ENCODE results near the gene NFIA. TPM values are rescaled to one million over a fixed set of nuclear protein-coding genes. Genes with fewer than 3 reads are reported as not detected.

NFIA gene
- total and polyA plus RNA-seq, 10 of the 15 experiments (the other 5 are each of a cell fraction or from before 2014, with no cell fraction given) = 0.10 to 0.16 TPM; not detected in 8

- H3K36me3 ChIP-seq (ENCODE audit: control insufficient read depth in 2 of 2, insufficient read depth in 2 of 2, low read length in 1 of 2) = no peaks in the 10 kb centered on the region
- RAD21 ChIA-PET (ENCODE audit: unreplicated experiment) = no interaction called here
- ATAC-seq = no peak
- H2AFZ ChIP-seq (ENCODE audit: control insufficient read depth, low read depth, low read length) = no peak overlapping the region
- 0 out of 4 replicates have a peak, but pooled peaks cover 0 to 3% of the 10 kb centered on the region in 2 experiments for H3K27me3 ChIP-seq (replicated peaks in 1 of 2; ENCODE audit: control insufficient read depth in 2 of 2, insufficient read depth in 2 of 2, low read length in 1 of 2)
- 0% methylated on average over 1 of the region's 1 CpG for WGBS (ENCODE audit: insufficient coverage, insufficient replicate concordance, low lambda C conversion rate, missing lambda C conversion rate)
- no peaks in the 10 kb centered on the region for H4K20me1 ChIP-seq (ENCODE audit: control insufficient read depth, insufficient read depth)
- SMC1A ChIA-PET (ENCODE audit: uncharacterized antibody, unreplicated experiment) = no interaction called here
- TF ChIP-seq BACH1 (IDR thresholded peaks at IDR 0.05; ENCODE audit: borderline replicate concordance) = no peak
- no peak for TF ChIP-seq SRF (IDR thresholded peaks at IDR 0.05; ENCODE audit: low read depth in 2 of 2, low read length in 2 of 2)
- no peak for TF ChIP-seq NR2C2 (IDR thresholded peaks at IDR 0.05; ENCODE audit: borderline replicate concordance, control insufficient read depth, insufficient read length, low read depth)
- TF ChIP-seq USF2 (IDR thresholded peaks at IDR 0.05; ENCODE audit: borderline replicate concordance, low read depth, low read length) = no peak
- TF ChIP-seq NR2F1 (conservative IDR thresholded peaks at IDR 0.05) = no peak
- no peak for TF ChIP-seq ZNF592 (IDR thresholded peaks at IDR 0.05)
- no peak for TF ChIP-seq ZZZ3 (IDR thresholded peaks at IDR 0.05; ENCODE audit: control insufficient read depth, insufficient read length, low read depth)
- TF ChIP-seq USF1 (IDR thresholded peaks at IDR 0.05; ENCODE audit: borderline replicate concordance, extremely low read length, insufficient read depth, low read depth, low read length) = no peak
- no peak for DNase-seq (ENCODE audit: low read depth, low spot score)
- in situ Hi-C loops (cut with MboI) (no loop called here), intact Hi-C loops (cut with micrococcal nuclease; ENCODE audit: unreplicated experiment) (no loop called here)
- CTCF ChIA-PET = no interaction called here
- no peak overlapping the region for H3K9ac ChIP-seq (ENCODE audit: control insufficient read depth, insufficient read depth, low read length)
- BruUV-seq (replicated peaks) = no TSS peak
- H3K79me2 ChIP-seq (ENCODE audit: control insufficient read depth, insufficient read depth, low read length) = no peaks in the 10 kb centered on the region
- POLR2A ChIA-PET = no interaction called here
- FAIRE-seq = no peak
- H3K4me2 ChIP-seq (ENCODE audit: control insufficient read depth, insufficient read depth) = no peak overlapping the region
- H3K27ac ChIP-seq (ENCODE audit: control insufficient read depth, insufficient read depth) = no peak overlapping the region
- H3K4me1 ChIP-seq (ENCODE audit: control insufficient read depth, insufficient read depth, low read length) = no peaks in the 10 kb centered on the region; the same call in 1 of the 2 replicates
- no peak overlapping the region for H3K4me3 ChIP-seq
- H3K9me3 ChIP-seq (replicated peaks; ENCODE audit: control insufficient read depth, insufficient read depth, low read length) = no peaks in the 10 kb centered on the region
Measured at GRCh38 chr1:61186753-61187152, 104.4 kb downstream of the NFIA start.

Data from GM12878 (cell line).